HG03342 (cell line): ENCODE data around the gene CXorf58.
A peak's percentile ranks its signal among the peaks of the same experiment; 100 is the strongest.
"Not testable (repeated sequence)": the region's sequence is repeated elsewhere in the genome, so short reads cannot be mapped to it uniquely, and the experiment has no call there.

Source experiments
- ATAC-seq: cut with Tn5 transposase; IDR thresholded peaks from one replicate; pipeline ENCODE4 v1.9.1; 2021; ENCODE audit warnings: mild to moderate bottlenecking, moderate library complexity; ENCODE audit not compliant: unreplicated experiment

Gene CXorf58

GRCh38 chrX:23907498-23908218 lies at the start of gene CXorf58, which contains the start of gene APOO:
Gene CXorf58, plus strand, starts transcription at chrX:23908006. Its CDS starts 2,297 bp downstream, at chrX:23910303.
Gene APOO, minus strand, starts transcription at chrX:23907938. Its CDS starts 236 bp downstream, at chrX:23907702.
- peak; percentile 90 for ATAC-seq

DNA sequence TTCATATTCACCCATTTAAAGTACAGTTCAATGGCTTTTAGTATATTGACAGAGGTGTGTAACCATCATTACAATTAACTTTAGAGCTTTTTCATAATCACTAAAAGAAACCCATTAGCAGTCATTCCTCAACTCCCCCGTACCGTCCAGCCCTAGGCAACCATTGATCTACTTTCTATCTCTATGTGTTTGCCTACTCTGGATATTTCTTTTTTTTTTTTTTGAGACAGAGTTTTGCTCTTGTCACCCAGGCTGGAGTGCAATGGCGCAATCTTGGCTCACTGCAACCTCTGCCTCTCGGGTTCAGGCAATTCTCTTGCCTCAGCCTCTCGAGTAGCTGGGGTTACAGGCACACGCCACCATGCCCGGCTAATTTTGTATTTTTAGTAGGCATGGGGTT lies 48.6 kb upstream of the CXorf58 start:
- ATAC-seq = not testable (repeated sequence)

- ATAC-seq = no peak
Measured at GRCh38 chrX:23861215-23861896, 46.5 kb upstream of the CXorf58 start.

DNA sequence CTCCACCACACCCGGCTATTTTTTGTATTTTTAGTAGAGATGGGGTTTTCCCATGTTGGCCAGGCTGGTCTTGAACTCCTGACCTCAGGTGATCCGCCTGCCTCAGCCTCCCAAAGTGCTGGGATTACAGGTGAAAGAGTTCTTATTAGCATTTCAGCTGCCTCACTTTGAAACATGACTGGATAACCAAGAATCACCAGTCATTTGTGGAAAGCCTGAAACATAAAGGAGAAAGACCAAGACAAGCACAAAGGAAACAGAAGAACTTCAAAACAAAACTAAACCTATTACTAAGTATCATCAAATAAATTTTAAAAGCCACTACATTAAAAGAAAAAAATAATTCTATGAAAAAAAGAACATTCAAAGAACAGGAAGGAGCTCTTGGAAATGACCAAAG lies 45.9 kb upstream of the CXorf58 start:
- not testable (repeated sequence) for ATAC-seq

GRCh38 chrX:23864742-23865326 lies 43.0 kb upstream of the CXorf58 start:
- ATAC-seq = no peak

GRCh38 chrX:23870041-23870440 lies 37.8 kb upstream of the CXorf58 start:
- no peak for ATAC-seq

DNA sequence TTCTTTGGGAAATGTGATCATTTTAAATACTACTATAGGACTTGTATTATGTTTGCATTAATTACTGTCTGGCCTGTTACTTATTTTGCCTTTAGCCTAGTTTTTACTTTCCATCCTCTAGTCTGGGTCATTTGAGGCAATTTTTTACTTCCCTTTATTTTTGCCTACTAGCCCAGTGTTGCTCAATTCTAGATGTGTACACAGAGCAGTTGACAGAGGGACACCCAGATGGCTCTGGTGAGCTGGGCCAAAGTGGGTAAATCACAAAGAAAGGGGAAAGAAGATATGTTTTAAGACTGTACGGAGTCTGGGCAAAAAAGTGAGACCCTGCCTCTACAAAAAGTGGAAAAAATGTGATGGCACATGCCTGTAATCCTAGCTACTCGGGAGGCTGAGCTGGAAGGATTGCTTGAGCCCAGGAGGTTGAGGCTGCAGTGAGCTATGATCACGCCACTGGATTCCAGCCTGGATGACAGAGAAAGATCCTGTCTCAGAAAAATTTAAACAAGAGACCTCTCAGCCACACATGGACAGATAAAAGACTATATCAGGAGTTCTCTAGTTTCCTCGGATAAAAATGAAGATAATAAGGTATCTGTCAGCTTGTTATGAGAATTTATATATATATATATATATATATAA lies 35.8 kb upstream of the CXorf58 start:
- ATAC-seq = no peak

- ATAC-seq = no peak
Measured at GRCh38 chrX:23879380-23880090, 28.3 kb upstream of the CXorf58 start.

GRCh38 chrX:23883737-23884354 lies 24.0 kb upstream of the CXorf58 start:
- ATAC-seq = no peak

DNA sequence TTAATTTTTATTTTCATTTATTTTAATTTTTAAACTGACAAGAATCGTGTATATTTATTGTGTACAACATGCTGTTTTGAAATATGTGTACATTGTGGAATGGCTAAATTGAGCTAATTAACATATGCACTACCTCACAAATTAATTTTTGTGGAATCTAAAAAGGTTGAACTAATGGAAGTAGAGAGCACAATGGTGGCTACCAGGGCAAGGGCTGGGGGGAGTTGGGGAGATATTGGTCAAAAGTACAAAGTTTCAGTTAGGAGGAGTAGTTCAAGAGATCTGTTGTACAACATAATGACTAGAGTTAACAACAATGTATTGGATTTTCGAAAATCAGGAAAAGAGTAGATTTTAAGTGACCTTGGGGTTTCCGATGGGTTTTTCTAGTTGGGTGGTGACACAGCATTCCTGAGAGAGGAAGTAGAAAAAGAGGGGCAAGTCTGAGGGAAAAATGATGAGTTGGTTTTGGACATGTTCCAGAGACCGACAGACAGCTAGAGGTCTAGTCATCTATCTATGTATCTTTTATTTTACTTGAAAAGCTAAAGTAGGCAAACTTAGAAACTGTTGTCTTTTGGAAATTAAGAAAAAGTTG lies 23.3 kb upstream of the CXorf58 start:
- ATAC-seq = no peak

- no peak for ATAC-seq
Measured at GRCh38 chrX:23885803-23886202, 22.0 kb upstream of the CXorf58 start.

DNA sequence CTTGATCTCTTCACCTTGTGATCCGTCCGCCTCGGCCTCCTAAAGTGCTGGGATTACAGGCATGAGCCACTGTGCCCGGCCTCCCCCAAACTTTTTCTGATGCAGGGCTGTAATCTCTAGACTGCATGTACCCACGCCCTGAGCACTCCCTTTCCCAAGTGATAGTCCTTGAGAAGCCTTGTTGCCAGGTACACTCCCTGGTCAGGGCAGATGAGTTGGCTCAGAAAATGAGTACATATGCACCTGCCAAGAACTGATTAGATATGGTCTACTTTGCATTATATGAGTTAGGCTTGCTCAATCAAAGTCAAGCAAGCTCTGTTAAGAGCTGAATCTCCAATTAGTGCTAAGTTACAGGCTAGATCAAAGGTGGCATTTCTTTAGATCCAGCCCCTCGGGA lies 20.4 kb upstream of the CXorf58 start:
- no peak for ATAC-seq

- no peak for ATAC-seq
Measured at GRCh38 chrX:23887918-23888317, 19.9 kb upstream of the CXorf58 start.

- ATAC-seq = no peak
Measured at GRCh38 chrX:23888887-23889501, 18.8 kb upstream of the CXorf58 start.

DNA sequence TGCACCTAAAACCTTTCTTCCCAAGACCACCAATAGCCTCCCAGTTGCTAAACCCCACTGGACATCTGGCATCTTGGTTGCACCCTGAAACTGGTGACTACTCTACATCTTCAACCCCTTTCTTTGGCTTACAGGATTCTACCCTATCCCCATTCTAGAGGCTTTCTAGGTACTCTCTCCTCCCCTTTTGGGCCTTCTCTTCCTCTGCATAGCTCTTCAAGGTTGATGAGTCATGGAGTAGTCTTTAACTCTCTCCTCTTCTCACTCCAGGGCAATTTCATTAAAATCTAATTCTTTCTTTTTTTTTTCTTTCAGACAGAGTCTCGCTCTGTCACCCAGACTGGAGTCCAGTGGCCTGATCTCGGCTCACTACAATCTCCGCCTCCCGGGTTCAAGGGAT lies 16.9 kb upstream of the CXorf58 start:
- ATAC-seq = no peak

GRCh38 chrX:23894993-23895392 lies 12.8 kb upstream of the CXorf58 start:
- ATAC-seq = not testable (repeated sequence)

GRCh38 chrX:23896539-23896938 lies 11.3 kb upstream of the CXorf58 start:
- ATAC-seq = not testable (repeated sequence)

GRCh38 chrX:23896981-23897380 lies 10.8 kb upstream of the CXorf58 start:
- ATAC-seq = no peak

- ATAC-seq = no peak
Measured at GRCh38 chrX:23898412-23898959, 9.3 kb upstream of the CXorf58 start.
